ENCODE results near the gene NHLH2.

Gene NHLH2

DNA sequence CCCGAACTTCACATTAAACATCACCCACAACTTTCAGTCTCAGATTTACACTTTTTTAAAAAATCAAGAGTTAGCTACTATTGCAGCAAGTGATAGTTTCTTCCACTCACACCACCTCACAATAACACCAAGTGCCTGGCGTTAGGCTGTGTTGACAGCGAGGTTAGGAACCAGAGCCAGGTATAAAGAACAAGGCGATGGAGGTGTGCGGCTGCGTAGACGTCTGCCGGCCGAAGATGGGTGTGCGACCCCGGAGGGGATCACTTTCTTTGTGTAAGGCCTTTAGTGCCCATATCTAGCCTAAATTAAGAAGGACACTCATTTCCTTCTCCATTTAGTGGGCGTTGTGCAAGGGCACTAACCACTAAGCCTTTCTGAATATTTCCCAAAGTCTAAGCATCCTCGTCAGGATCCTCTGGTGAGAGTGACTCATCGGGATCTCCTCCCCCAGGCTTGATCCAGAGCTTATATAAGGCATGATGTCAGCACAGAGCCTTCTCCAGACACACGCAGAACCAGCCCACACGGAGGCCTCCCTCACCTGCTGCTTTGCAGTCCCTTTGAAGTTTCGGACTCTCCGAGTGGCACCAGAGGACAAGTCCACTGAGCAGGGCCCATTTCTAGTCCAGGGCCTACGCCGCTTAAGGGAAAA is 11.8 kb downstream of the NHLH2 start:
- Mint-ChIP-seq H3K27me3 (peaks cover 8% of the 10 kb centered on the region), H3K4me1 (ENCODE audit: low read depth) (peaks cover 51% of the 10 kb centered on the region), H3K36me3 (ENCODE audit: low read depth) (no peaks in the 10 kb centered on the region), H3K9me3 (no peaks in the 10 kb centered on the region), H3K27ac (peak overlapping the region; percentile 72), H3K4me3 (peak overlapping the region; percentile 76)
- intact Hi-C loops (cut with micrococcal nuclease): no loop called here

DNA sequence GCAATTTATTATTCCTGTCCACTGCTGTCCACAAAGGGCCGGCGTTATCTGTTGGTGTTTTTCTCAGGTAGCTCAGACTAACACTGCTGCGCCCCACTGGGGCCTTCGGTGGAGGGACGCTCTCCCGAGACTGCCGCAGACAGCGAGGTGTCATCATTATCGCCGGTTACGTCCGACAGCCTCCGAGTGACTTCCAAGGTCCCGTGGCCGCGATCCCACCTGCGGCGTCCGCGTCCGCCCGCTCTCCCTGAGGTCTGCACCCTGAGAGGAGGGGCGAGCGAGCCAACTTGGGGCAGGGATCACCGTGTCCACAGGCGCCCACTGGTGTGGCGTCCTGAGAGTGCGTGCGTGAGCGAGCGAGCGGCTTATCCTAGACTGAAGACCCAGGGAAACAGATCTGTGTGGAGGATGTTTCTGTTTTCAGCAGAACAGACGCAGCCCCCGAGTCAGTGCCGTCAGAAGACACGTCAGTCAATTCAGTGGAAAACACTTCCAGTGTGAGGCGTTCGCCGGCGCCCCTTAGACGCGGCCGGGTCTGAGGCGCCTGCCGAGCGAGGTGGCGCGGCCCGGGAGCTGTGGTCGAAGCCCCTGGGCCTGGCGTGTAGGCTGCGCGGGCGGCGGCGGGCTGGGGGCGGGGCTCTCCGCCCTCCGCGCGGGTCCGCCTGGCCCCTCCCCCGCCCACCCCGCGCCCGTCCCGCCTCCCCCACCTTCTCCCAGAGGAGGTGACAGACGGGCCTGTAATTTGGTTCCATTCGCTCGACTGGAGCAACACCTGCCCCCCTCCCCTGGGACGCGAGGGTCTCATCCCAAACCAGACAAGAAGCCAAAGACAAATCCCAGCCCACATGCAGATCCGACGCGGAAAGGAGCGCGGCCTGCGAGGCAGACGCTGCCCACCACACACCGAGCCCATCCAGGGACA is 12.6 kb downstream of the NHLH2 start:
- Mint-ChIP-seq H3K4me3 (peak overlapping the region; percentile 76), H3K36me3 (ENCODE audit: low read depth) (no peaks in the 10 kb centered on the region), H3K9me3 (no peaks in the 10 kb centered on the region), H3K27ac (peak overlapping the region; percentile 72), H3K4me1 (ENCODE audit: low read depth) (peaks cover 48% of the 10 kb centered on the region), H3K27me3 (peaks cover 5% of the 10 kb centered on the region)
- intact Hi-C loops (cut with micrococcal nuclease): no loop called here

GRCh38 chr1:115827452-115828044 is 13.4 kb downstream of the NHLH2 start:
- Mint-ChIP-seq H3K4me1 (ENCODE audit: low read depth) (peaks cover 43% of the 10 kb centered on the region), H3K27ac (no peak overlapping the region), H3K9me3 (no peaks in the 10 kb centered on the region), H3K27me3 (peaks cover 5% of the 10 kb centered on the region), H3K4me3 (peak overlapping the region; percentile 70), H3K36me3 (ENCODE audit: low read depth) (no peaks in the 10 kb centered on the region)
- intact Hi-C loops (cut with micrococcal nuclease): no loop called here

DNA sequence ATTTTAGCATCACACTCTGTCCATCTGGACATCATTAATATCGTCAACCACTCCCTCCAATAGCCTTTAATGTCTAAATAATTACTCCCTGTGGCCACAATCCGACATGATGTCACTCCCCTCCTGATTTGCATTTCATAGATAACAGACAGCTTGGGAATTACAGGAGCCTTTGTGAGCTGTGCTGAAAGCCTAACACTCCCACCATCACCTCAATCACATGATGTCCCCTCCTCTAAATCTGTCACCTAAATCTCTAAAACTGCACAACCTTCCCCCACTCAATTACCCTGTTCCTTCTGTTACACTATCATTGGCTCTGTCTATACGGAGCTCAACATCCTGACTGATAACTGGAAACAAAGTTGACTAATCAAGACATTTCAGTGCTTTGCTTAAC is 14.3 kb downstream of the NHLH2 start:
- H3K27me3 Mint-ChIP-seq: peaks cover 5% of the 10 kb centered on the region
- H3K36me3 Mint-ChIP-seq (ENCODE audit: low read depth): no peaks in the 10 kb centered on the region
- peaks cover 41% of the 10 kb centered on the region for H3K4me1 Mint-ChIP-seq (ENCODE audit: low read depth)
- intact Hi-C loops (cut with micrococcal nuclease): no loop called here
- no peaks in the 10 kb centered on the region for H3K9me3 Mint-ChIP-seq
- H3K4me3 Mint-ChIP-seq: no peak overlapping the region
- H3K27ac Mint-ChIP-seq: no peak overlapping the region

GRCh38 chr1:115822117-115822516 is 18.8 kb downstream of the NHLH2 start:
- H3K27ac Mint-ChIP-seq: no peak overlapping the region
- H3K36me3 Mint-ChIP-seq (ENCODE audit: low read depth): no peaks in the 10 kb centered on the region
- H3K9me3 Mint-ChIP-seq: no peaks in the 10 kb centered on the region
- H3K4me3 Mint-ChIP-seq: no peak overlapping the region
- peaks cover 2% of the 10 kb centered on the region for H3K27me3 Mint-ChIP-seq
- intact Hi-C loops (cut with micrococcal nuclease): no loop called here
- peaks cover 14% of the 10 kb centered on the region for H3K4me1 Mint-ChIP-seq (ENCODE audit: low read depth)

DNA sequence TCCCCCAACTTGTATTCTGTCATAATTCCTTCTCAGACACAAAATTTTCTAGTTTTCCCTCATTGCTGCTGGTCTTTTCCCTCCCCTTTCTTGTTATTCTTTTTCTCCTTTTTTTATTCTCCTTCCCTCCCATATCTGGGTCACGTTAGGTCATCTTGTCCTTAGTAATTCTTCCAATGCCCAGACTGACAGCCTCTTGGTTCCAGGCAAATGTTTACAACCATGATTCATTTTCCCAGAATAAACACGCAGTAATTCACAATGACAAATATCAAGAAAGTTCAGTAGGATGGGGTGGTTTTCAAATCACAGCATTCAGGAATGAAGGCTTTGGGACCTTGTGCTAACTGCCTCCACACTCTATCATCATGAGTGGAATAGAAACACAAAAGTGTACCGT is 25.2 kb downstream of the NHLH2 start:
- intact Hi-C loops (cut with micrococcal nuclease): no loop called here
- H3K36me3 Mint-ChIP-seq (ENCODE audit: low read depth): no peaks in the 10 kb centered on the region
- H3K9me3 Mint-ChIP-seq: no peaks in the 10 kb centered on the region
- H3K27ac Mint-ChIP-seq: no peak overlapping the region
- H3K4me3 Mint-ChIP-seq: no peak overlapping the region
- peaks cover 10% of the 10 kb centered on the region for H3K4me1 Mint-ChIP-seq (ENCODE audit: low read depth)
- H3K27me3 Mint-ChIP-seq: no peaks in the 10 kb centered on the region

DNA sequence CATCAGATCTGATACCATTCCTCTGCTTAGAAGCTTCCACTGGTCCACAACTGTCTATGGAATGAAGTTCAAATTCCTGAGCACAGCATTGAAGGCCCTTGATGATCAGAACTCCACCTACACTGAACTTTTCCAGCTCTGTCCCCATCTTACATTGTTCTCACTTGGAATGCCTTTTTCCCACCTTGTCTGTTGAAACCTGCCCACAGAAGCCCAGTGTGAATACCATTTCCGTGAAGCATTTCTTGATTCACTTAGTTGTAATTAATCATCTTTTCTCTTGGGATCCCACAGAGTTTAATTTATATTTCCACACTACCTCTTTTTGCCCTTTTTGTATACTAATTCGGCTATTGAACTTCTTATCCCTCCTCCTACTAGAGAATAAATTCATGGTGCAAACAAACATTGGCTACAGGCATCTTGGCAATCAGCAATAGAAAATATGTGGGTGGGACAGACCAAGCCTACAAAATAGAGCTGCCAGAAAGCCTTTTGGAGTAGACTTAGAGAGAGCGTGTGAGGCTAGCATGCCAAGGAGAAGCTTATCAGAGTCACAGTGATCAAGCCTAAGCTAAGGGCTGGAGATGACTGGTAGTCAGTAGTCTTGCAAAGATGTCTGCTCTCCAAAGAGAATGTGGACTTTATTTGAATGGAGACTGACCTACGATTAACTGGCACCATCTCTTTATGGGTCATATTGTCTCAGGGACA is 26.1 kb downstream of the NHLH2 start:
- H3K36me3 Mint-ChIP-seq (ENCODE audit: low read depth): no peaks in the 10 kb centered on the region
- H3K4me1 Mint-ChIP-seq (ENCODE audit: low read depth): peaks cover 10% of the 10 kb centered on the region
- H3K4me3 Mint-ChIP-seq: no peak overlapping the region
- intact Hi-C loops (cut with micrococcal nuclease): no loop called here
- H3K27me3 Mint-ChIP-seq: no peaks in the 10 kb centered on the region
- H3K9me3 Mint-ChIP-seq: no peaks in the 10 kb centered on the region
- H3K27ac Mint-ChIP-seq: no peak overlapping the region

DNA sequence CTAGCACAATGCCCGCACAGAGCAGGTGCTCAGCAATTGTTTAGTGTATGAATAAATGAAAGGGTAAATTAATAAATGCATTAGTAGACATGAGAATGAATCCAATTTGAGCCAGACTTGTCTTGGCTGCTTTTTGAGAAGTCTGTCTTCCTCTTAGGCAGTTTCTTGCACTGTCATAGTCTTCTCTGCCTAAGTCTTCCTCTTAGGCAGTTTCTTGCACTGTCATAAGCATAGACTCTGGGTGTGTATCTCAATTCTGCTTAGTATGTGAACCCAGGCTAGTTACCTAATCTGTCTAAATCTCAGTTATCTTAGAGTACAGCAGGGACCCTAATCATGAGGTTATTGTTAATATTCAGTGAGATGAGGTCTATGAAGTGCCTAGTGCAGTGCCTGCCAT is 27.2 kb downstream of the NHLH2 start:
- H3K4me1 Mint-ChIP-seq (ENCODE audit: low read depth): peaks cover 15% of the 10 kb centered on the region
- no peaks in the 10 kb centered on the region for H3K36me3 Mint-ChIP-seq (ENCODE audit: low read depth)
- peak overlapping the region; percentile 23 for H3K27ac Mint-ChIP-seq
- no peak overlapping the region for H3K4me3 Mint-ChIP-seq
- intact Hi-C loops (cut with micrococcal nuclease): no loop called here
- H3K27me3 Mint-ChIP-seq: no peaks in the 10 kb centered on the region
- H3K9me3 Mint-ChIP-seq: no peaks in the 10 kb centered on the region

- Mint-ChIP-seq H3K9me3 (no peaks in the 10 kb centered on the region), H3K27me3 (peaks cover 1% of the 10 kb centered on the region), H3K4me1 (ENCODE audit: low read depth) (peaks cover 22% of the 10 kb centered on the region), H3K27ac (no peak overlapping the region), H3K4me3 (no peak overlapping the region), H3K36me3 (ENCODE audit: low read depth) (no peaks in the 10 kb centered on the region)
- intact Hi-C loops (cut with micrococcal nuclease): no loop called here
Measured at GRCh38 chr1:115811140-115811828, 29.6 kb downstream of the NHLH2 start.

- H3K4me3 Mint-ChIP-seq: no peak overlapping the region
- H3K27ac Mint-ChIP-seq: no peak overlapping the region
- peaks cover 22% of the 10 kb centered on the region for H3K4me1 Mint-ChIP-seq (ENCODE audit: low read depth)
- peaks cover 1% of the 10 kb centered on the region for H3K27me3 Mint-ChIP-seq
- intact Hi-C loops (cut with micrococcal nuclease): no loop called here
- no peaks in the 10 kb centered on the region for H3K36me3 Mint-ChIP-seq (ENCODE audit: low read depth)
- no peaks in the 10 kb centered on the region for H3K9me3 Mint-ChIP-seq
Measured at GRCh38 chr1:115810609-115811008, 30.3 kb downstream of the NHLH2 start.

DNA sequence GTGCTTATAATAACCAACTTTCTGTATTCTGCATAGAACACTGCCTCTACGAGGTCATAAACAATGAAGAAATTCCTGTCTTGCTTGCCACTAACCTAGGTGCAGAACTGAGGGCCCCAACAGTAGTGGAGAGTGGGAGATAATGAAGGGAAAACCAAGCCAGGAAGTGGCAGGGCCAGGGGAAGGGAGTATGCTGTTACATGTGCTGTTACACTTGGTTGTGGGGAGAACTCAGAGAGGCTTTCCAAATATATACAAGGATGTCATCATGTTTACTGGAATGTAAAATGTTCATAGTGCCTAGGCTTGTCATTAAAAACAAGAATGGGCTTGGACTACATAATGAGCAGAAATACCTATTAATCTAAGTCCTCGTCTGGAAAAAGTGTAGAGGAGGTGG is 31.1 kb downstream of the NHLH2 start:
- Mint-ChIP-seq H3K4me1 (ENCODE audit: low read depth) (peaks cover 22% of the 10 kb centered on the region), H3K4me3 (no peak overlapping the region), H3K27ac (no peak overlapping the region), H3K36me3 (ENCODE audit: low read depth) (no peaks in the 10 kb centered on the region), H3K9me3 (no peaks in the 10 kb centered on the region), H3K27me3 (peaks cover 1% of the 10 kb centered on the region)
- intact Hi-C loops (cut with micrococcal nuclease): loop anchor here (5.0 kb wide), 1 partner anchor 72 kb away; no protein-coding TSS in a partner anchor

DNA sequence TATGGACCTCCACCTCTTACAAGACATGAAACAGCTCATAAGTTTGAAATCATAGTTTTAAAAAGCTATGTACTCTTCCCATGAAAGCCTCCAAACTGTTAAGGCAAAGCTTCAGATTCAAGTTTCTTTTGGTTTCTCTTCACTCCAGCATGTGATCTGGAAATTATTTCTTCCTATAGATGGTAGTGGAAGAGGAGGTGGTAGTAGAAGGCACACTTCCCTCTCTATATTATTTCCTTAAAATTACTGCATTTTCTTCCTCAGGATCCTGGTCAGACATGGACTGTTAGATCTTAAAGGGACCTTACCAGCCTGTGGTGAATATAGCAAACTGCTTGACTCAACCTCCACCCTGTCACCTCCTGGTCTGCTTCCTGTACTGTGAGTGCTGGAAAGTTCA is 31.9 kb downstream of the NHLH2 start:
- peaks cover 22% of the 10 kb centered on the region for H3K4me1 Mint-ChIP-seq (ENCODE audit: low read depth)
- no peak overlapping the region for H3K27ac Mint-ChIP-seq
- H3K9me3 Mint-ChIP-seq: no peaks in the 10 kb centered on the region
- intact Hi-C loops (cut with micrococcal nuclease): loop anchor here (5.0 kb wide), 1 partner anchor 73 kb away; no protein-coding TSS in a partner anchor
- peaks cover 1% of the 10 kb centered on the region for H3K27me3 Mint-ChIP-seq
- H3K4me3 Mint-ChIP-seq: no peak overlapping the region
- no peaks in the 10 kb centered on the region for H3K36me3 Mint-ChIP-seq (ENCODE audit: low read depth)

DNA sequence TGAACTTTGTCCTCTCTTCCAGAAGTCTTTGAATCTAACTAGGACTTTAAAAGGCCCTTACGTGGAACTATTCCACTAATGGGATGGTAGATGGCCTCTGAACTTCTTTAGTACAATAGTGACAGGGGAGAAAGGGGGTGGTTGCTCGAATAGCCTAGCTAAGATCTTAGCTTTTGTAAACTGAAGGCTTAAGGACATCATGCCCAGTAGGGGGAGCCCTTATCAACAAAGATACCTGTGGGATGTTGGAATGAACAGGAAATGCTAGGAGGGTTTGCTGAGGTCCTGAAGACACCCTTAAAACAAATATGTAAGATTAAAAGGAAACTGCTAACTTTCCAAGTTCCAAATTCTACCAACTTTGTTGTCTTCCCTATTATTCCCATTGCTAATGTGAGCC is 33.2 kb downstream of the NHLH2 start:
- no peaks in the 10 kb centered on the region for H3K36me3 Mint-ChIP-seq (ENCODE audit: low read depth)
- intact Hi-C loops (cut with micrococcal nuclease): loop anchor here (1.0 to 5.0 kb wide), 3 partner anchors 75 to 213 kb away; no protein-coding TSS in a partner anchor
- no peak overlapping the region for H3K4me3 Mint-ChIP-seq
- no peaks in the 10 kb centered on the region for H3K9me3 Mint-ChIP-seq
- H3K4me1 Mint-ChIP-seq (ENCODE audit: low read depth): peaks cover 12% of the 10 kb centered on the region
- no peak overlapping the region for H3K27ac Mint-ChIP-seq
- peaks cover 1% of the 10 kb centered on the region for H3K27me3 Mint-ChIP-seq

Data from dendritic cell treated with granulocyte-macrophage colony-stimulating factor and Interleukin-4, amounts not matched to agents 40 ng/mL and 50 ng/mL, for 4 days (primary cell).